Neural progenitor cell (in vitro differentiated cells): Measurements from ENCODE around the gene BLTP3A.
"Not testable (repeated sequence)": the region's sequence is repeated elsewhere in the genome, so short reads cannot be mapped to it uniquely, and the experiment has no call there.

Source experiments
- EZH2 ChIP-seq: fragments of 200-600 bp; sonication (generic); IDR thresholded peaks from 2 replicates; pipeline ENCODE4 v1.6.1; 2017; ENCODE audit warnings: antibody characterized with exemption, mild to moderate bottlenecking, moderate library complexity
- EZH2phosphoT487 ChIP-seq: fragments of 200-600 bp; sonication (generic); IDR thresholded peaks from 2 replicates; pipeline ENCODE4 v1.6.1; 2017; ENCODE audit warnings: antibody characterized with exemption
- TF ChIP-seq, protein P1 (sequence below): fragments of 200-600 bp; sonication (generic); IDR thresholded peaks from 2 replicates; pipeline ENCODE4 v1.5.1; 2017; ENCODE audit warnings: antibody characterized with exemption, mild to moderate bottlenecking

DNA sequence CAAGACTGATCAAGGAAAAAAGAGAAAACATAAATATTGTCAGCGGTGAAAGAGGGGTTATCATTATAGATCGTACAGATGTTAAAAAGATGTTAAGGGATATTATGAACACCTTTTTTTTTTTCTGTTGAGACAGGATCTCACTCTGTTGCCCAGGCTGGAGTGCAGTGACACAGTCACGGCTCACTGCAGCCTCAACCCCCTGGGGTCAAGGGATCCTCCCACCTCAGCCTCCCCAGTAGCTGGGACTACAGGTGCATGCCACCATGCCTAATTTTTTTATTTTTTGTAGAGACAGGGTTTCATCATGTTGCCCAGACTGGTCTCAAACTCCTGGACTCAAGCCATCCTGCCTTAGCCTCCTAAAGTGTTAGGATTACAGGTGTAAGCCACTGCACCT is 16.6 kb downstream of the BLTP3A start:
- TF ChIP-seq, protein P1, sequence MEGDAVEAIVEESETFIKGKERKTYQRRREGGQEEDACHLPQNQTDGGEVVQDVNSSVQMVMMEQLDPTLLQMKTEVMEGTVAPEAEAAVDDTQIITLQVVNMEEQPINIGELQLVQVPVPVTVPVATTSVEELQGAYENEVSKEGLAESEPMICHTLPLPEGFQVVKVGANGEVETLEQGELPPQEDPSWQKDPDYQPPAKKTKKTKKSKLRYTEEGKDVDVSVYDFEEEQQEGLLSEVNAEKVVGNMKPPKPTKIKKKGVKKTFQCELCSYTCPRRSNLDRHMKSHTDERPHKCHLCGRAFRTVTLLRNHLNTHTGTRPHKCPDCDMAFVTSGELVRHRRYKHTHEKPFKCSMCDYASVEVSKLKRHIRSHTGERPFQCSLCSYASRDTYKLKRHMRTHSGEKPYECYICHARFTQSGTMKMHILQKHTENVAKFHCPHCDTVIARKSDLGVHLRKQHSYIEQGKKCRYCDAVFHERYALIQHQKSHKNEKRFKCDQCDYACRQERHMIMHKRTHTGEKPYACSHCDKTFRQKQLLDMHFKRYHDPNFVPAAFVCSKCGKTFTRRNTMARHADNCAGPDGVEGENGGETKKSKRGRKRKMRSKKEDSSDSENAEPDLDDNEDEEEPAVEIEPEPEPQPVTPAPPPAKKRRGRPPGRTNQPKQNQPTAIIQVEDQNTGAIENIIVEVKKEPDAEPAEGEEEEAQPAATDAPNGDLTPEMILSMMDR: not testable (repeated sequence)
- not testable (repeated sequence) for TF ChIP-seq EZH2, EZH2phosphoT487
